Breast epithelium (tissue), 4 donors: ENCODE results near the gene GCHFR. TPM values are rescaled to one million over a fixed set of nuclear protein-coding genes. Genes with fewer than 3 reads are reported as not detected.
A peak's percentile ranks its signal among the peaks of the same experiment; 100 is the strongest.

Experiments used
- DNase-seq, 2 donors: peaks; one replicate each; pipeline ENCODE4 v3.0.0-alpha.2; 2019; ENCODE audit warnings: low spot score in 2 of 2
- H3K27ac ChIP-seq, 2 donors: fragments of 200-600 bp; sonication (generic) in 1 of 2; one replicate each; pipeline ENCODE4 v1.5.1; 2016 to 2019; ENCODE audit warnings: mild to moderate bottlenecking in 1 of 2
- H3K27me3 ChIP-seq, 2 donors: fragments of 200-600 bp; sonication (generic) in 1 of 2; one replicate each; pipeline versions ENCODE4 v1.5.1 to v1.6.0; 2017 to 2019; ENCODE audit warnings: control low read depth in 1 of 2, mild to moderate bottlenecking in 1 of 2
- H3K36me3 ChIP-seq: fragments of 200-600 bp; one replicate; pipeline ENCODE4 v1.5.1; 2019
- H3K4me1 ChIP-seq, 2 donors: fragments of 200-600 bp; sonication (generic); one replicate each; pipeline ENCODE4 v1.5.1; 2016 to 2019; ENCODE audit warnings: control low read depth in 1 of 2
- H3K4me3 ChIP-seq, 3 donors: fragments of 200-600 bp; sonication (generic); 1 replicate in 2 of 3; 2 replicates in 1 of 3; pipeline ENCODE4 v1.5.1; 2016 to 2019; ENCODE audit warnings: mild to moderate bottlenecking in 3 of 3, moderate library complexity in 2 of 3
- H3K9me3 ChIP-seq, 2 donors: fragments of 200-600 bp; sonication (generic) in 1 of 2; one replicate each; pipeline ENCODE4 v1.5.1; 2016 to 2019; ENCODE audit warnings: control low read depth in 1 of 2
- POLR2A ChIP-seq: fragments of 450-650 bp; IDR thresholded peaks from one replicate; pipeline ENCODE4 v1.6.1; 2016; ENCODE audit warnings: antibody characterized with exemption, mild to moderate bottlenecking, moderate library complexity
- POLR2AphosphoS5 ChIP-seq, 3 donors: sonication (generic); formaldehyde crosslinking; IDR thresholded peaks; one replicate each; pipeline ENCODE4 v1.6.1; 2017; ENCODE audit warnings: antibody characterized with exemption in 3 of 3
- intact Hi-C: fragments of 100-400 bp; cut with DNase I; formaldehyde crosslinking; loops from one replicate; pipeline ENCODE4 v1.15.1; 2023; ENCODE audit warnings: low total_unique reads
- total RNA-seq, 3 donors: library from RNA; depleted of rRNA; stranded (reverse); fragments of >200 nt; gene quantifications; one replicate each; pipeline ENCODE4 v1.1.0, GENCODE V29; 2016
- TF ChIP-seq, protein P1 (sequence below), 3 donors: fragments of 450-650 bp; IDR thresholded peaks; one replicate each; pipeline ENCODE4 v1.5.1; 2016 to 2017; ENCODE audit warnings: antibody characterized with exemption in 3 of 3, mild to moderate bottlenecking in 3 of 3, moderate library complexity in 3 of 3

GCHFR gene
- total RNA-seq = 100 to 1,000 TPM in 1 of 3 donors, 10 to 100 TPM in 2; 56.0 to 100 (median 61.9) TPM

DNA sequence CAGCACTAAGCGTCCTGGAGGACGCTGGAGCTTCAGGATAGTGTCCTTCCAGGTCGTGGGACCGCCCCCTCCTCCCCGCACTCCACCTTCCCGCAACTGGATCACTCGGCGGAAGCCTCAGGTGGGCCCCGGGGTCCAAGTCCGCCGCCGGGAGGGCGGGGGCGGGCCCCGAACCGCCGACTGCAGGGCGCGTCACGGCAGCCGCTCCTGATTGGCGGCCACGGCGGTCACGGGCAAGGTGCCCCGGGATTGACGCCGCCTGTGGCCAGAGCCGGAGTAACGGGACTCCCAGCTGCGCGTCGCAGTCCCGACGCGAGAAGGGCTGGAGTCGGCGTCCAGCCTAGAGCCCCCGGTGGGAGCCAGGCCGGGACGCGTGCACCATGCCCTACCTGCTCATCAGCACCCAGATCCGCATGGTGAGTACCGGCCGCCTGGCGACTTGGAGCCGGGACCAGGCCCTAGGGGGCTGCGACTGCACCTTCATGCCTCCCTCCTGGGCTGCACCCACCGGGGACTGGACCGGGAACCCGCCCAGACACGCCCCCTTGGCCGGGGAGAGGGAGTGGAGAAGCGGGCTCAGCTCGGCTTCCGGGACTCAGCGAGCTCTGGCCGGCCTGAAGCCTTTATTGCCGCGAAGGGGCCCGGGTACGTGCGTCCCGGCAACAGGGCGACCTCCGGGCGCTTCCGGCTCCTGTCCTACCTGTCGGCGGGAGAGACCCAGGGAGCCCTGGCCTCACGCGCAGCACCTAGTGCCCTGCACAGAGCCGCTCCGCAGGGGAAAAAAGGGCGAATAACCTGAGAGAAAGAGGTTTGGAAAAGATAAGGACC lies at the start of gene GCHFR:
Gene GCHFR, plus strand, starts transcription at position 268 of the 828 bp plus-strand sequence. Its CDS starts 113 bp downstream, at position 381.
- DNase-seq = peak; percentile 65 to 79
- intact Hi-C loops = no loop called here
- peak within 1 kb of the TSS; percentile 58 to 74 (median 58) for H3K4me3 ChIP-seq
- H3K36me3 ChIP-seq = no peaks in the 10 kb centered on the region
- H3K4me1 ChIP-seq = peaks cover 3 to 20% of the 10 kb centered on the region in 2 donors
- TF ChIP-seq, protein P1, sequence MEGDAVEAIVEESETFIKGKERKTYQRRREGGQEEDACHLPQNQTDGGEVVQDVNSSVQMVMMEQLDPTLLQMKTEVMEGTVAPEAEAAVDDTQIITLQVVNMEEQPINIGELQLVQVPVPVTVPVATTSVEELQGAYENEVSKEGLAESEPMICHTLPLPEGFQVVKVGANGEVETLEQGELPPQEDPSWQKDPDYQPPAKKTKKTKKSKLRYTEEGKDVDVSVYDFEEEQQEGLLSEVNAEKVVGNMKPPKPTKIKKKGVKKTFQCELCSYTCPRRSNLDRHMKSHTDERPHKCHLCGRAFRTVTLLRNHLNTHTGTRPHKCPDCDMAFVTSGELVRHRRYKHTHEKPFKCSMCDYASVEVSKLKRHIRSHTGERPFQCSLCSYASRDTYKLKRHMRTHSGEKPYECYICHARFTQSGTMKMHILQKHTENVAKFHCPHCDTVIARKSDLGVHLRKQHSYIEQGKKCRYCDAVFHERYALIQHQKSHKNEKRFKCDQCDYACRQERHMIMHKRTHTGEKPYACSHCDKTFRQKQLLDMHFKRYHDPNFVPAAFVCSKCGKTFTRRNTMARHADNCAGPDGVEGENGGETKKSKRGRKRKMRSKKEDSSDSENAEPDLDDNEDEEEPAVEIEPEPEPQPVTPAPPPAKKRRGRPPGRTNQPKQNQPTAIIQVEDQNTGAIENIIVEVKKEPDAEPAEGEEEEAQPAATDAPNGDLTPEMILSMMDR (IDR thresholded peaks at IDR 0.05) = peak in 2 of 3 donors; percentile 34 to 48
- no peak for TF ChIP-seq POLR2A
- peak; percentile 11 to 34 (median 24) for TF ChIP-seq POLR2AphosphoS5 (IDR thresholded peaks at IDR 0.05)
- peak within 1 kb of the TSS; percentile 85 to 87 for H3K27ac ChIP-seq
- no peaks in the 10 kb centered on the region for H3K9me3 ChIP-seq
- no peaks in the 10 kb centered on the region for H3K27me3 ChIP-seq

DNA sequence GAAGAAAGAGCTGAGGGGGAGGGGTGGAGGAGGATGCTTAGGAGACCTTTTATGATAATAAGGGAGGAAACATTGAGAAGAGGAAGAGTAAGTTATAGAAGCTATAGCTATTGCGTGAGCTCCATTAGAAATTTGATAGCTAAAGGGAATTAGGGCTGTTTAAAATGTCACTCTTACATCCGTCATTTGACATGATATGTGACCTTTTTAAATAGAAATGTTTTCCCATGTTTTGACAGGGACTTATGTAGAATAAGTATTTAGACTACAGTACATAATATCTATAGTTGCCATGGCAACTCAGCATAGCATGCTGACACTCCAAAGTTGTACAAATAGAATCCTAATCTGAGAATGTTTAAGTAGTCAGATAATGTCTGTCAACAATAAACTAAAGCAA lies 49.7 kb upstream of the GCHFR start:
- TF ChIP-seq, protein P1 (IDR thresholded peaks at IDR 0.05) = no peak
- TF ChIP-seq POLR2AphosphoS5 (IDR thresholded peaks at IDR 0.05) (no peak), POLR2A (no peak)
- DNase-seq = no peak
- Histone ChIP-seq H3K36me3 (no peaks in the 10 kb centered on the region), H3K9me3 (no peaks in the 10 kb centered on the region), H3K27me3 (no peaks in the 10 kb centered on the region), H3K27ac (no peak overlapping the region), H3K4me1 (no peaks in the 10 kb centered on the region), H3K4me3 (no peak overlapping the region)
- intact Hi-C loops = no loop called here

DNA sequence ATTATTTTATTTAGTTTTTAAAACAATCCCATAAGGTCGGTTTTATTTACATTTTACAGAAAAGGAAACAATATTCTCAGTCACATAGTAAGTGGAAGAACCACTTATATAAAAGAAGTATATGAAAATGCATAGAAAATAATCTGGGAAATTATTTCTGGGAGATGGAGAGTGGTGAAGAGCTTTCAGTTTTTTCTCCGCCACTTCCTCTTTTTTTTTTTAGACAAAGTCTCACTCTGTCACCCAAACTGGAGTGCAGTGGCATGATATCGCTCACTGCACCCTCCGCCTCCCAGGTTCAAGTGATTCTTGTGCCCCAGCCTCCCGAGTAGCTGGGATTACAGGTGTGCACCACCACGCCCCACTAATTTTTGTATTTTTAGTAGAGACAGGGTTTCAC lies 47.7 kb upstream of the GCHFR start:
- TF ChIP-seq POLR2AphosphoS5 (IDR thresholded peaks at IDR 0.05) = no peak
- no peaks in the 10 kb centered on the region for H3K36me3 ChIP-seq
- no peaks in the 10 kb centered on the region for H3K9me3 ChIP-seq
- H3K4me1 ChIP-seq = no peaks in the 10 kb centered on the region
- intact Hi-C loops = no loop called here
- no peak overlapping the region for H3K27ac ChIP-seq
- H3K4me3 ChIP-seq = no peak overlapping the region
- no peaks in the 10 kb centered on the region for H3K27me3 ChIP-seq
- DNase-seq = no peak

DNA sequence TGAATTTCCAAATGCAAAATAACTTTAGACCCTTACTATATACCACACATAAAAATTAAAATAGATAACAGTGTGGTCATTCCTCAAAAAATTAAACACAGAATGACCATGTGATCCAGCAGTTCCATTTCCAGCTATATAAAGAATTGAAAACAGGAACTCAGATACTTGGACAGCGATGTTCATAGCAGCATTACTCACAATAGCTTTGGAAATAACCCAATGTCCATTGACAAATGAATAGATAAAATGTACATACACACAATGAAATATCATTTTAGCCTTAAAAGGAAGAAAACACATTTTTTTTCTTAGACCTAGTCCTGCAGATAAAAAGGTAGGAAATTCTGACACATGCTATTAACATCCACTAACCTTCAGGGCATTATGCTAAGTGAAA lies 42.2 kb upstream of the GCHFR start:
- Histone ChIP-seq H3K4me1 (no peaks in the 10 kb centered on the region), H3K36me3 (no peaks in the 10 kb centered on the region), H3K27me3 (no peaks in the 10 kb centered on the region), H3K9me3 (no peaks in the 10 kb centered on the region), H3K27ac (no peak overlapping the region), H3K4me3 (no peak overlapping the region)
- TF ChIP-seq POLR2AphosphoS5 (IDR thresholded peaks at IDR 0.05) = no peak
- TF ChIP-seq POLR2A = no peak
- TF ChIP-seq, protein P1 (IDR thresholded peaks at IDR 0.05) = no peak
- intact Hi-C loops = no loop called here
- DNase-seq = no peak

DNA sequence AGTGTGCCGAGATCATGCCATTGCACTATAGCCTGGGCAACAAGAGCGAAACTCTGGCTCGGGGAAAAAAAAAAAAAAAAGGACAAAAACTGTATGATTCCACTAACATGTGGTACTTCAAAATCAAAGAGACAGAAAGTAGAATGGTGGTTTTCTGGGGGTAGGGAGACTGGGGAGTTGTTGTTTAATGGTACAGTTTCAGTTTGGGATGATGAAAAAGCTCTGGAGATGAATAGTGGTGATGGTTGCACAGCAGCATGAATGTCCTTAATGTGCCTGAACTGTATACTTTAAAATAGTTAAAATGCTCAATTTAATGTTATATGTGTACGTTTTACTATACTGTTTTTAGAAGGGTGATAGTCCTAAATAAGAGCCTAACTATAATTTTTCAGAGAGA lies 41.5 kb upstream of the GCHFR start:
- DNase-seq = no peak

More for the DNA sequence above, 41.5 kb upstream of the GCHFR start:
- no peaks in the 10 kb centered on the region for H3K36me3 ChIP-seq
- no peaks in the 10 kb centered on the region for H3K9me3 ChIP-seq
- TF ChIP-seq POLR2A = no peak
- TF ChIP-seq, protein P1 (IDR thresholded peaks at IDR 0.05) = no peak
- TF ChIP-seq POLR2AphosphoS5 (IDR thresholded peaks at IDR 0.05) = no peak
- H3K27me3 ChIP-seq = no peaks in the 10 kb centered on the region
- H3K4me3 ChIP-seq = no peak overlapping the region
- intact Hi-C loops = no loop called here
- no peak overlapping the region for H3K27ac ChIP-seq
- H3K4me1 ChIP-seq = no peaks in the 10 kb centered on the region
